Measurements from ENCODE around the gene CLDN22. TPM values are rescaled to one million over a fixed set of nuclear protein-coding genes. Genes with fewer than 3 reads are reported as not detected.
A peak's percentile ranks its signal among the peaks of the same experiment; 100 is the strongest.

Gene CLDN22
- total and polyA plus RNA-seq, 2 donors (not counting 1 experiment from before 2014, with no cell fraction given), result under 0.01 TPM; not detected in 1

- Histone ChIP-seq H3K9me3 (ENCODE audit: control insufficient read depth, insufficient read depth, low read depth, low read length) (no peaks in the 10 kb centered on the region), H3K79me2 (ENCODE audit: control insufficient read depth, insufficient read depth, low read length) (no peaks in the 10 kb centered on the region), H3K9ac (ENCODE audit: insufficient read depth, low read length) (no peak overlapping the region), H3K27ac (ENCODE audit: insufficient read depth, low read length) (no peak overlapping the region), H3K36me3 (ENCODE audit: control insufficient read depth, insufficient read depth, low read length) (no peaks in the 10 kb centered on the region), H3K27me3 (ENCODE audit: control insufficient read depth, insufficient read depth, low read length) (no peaks in the 10 kb centered on the region), H3K4me3 (replicated peaks in 1 of 4; ENCODE audit: control extremely low read depth in 1 of 4, insufficient read depth in 1 of 4, low read depth in 3 of 4, low read length in 4 of 4) (no peak overlapping the region), H3K4me2 (ENCODE audit: extremely low read depth, insufficient read depth, low read length) (no peak overlapping the region), H3K4me1 (ENCODE audit: control insufficient read depth, extremely low read depth, insufficient read depth, low read length) (peaks cover 11% of the 10 kb centered on the region), H2AFZ (ENCODE audit: low read length) (no peak overlapping the region), H4K20me1 (ENCODE audit: control insufficient read depth, extremely low read depth, insufficient read depth, low read length) (no peaks in the 10 kb centered on the region)
- no peak for DNase-seq (ENCODE audit: low read depth in 2 of 2)
- TF ChIP-seq CTCF (conservative IDR thresholded peaks at IDR 0.05 in 1 of 2, IDR thresholded peaks at IDR 0.05 in 1 of 2; ENCODE audit: low read depth in 1 of 2, low read length in 2 of 2), result no peak
- no peak for TF ChIP-seq EZH2 (IDR thresholded peaks at IDR 0.05; ENCODE audit: low read length, missing control alignments)
Measured at GRCh38 chr4:183337833-183338232, 17.8 kb upstream of the CLDN22 start.

GRCh38 chr4:183337349-183337748, 17.3 kb upstream of the CLDN22 start:
- no peaks in the 10 kb centered on the region for H3K36me3 ChIP-seq (ENCODE audit: control insufficient read depth, insufficient read depth, low read length)

GRCh38 chr4:183335369-183335940, 15.4 kb upstream of the CLDN22 start:
- Histone ChIP-seq H3K79me2 (ENCODE audit: control insufficient read depth, insufficient read depth, low read length) (no peaks in the 10 kb centered on the region), H3K27ac (ENCODE audit: insufficient read depth, low read length) (peak overlapping the region; percentile 92), H3K9me3 (ENCODE audit: control insufficient read depth, insufficient read depth, low read depth, low read length) (no peaks in the 10 kb centered on the region), H3K27me3 (ENCODE audit: control insufficient read depth, insufficient read depth, low read length) (no peaks in the 10 kb centered on the region), H3K4me1 (ENCODE audit: control insufficient read depth, extremely low read depth, insufficient read depth, low read length) (peaks cover 11% of the 10 kb centered on the region), H4K20me1 (ENCODE audit: control insufficient read depth, extremely low read depth, insufficient read depth, low read length) (no peaks in the 10 kb centered on the region), H3K4me2 (ENCODE audit: extremely low read depth, insufficient read depth, low read length) (peak overlapping the region; percentile 73), H3K36me3 (ENCODE audit: control insufficient read depth, insufficient read depth, low read length) (no peaks in the 10 kb centered on the region), H2AFZ (ENCODE audit: low read length) (peak overlapping the region; percentile 81), H3K4me3 (replicated peaks in 1 of 4; ENCODE audit: control extremely low read depth in 1 of 4, insufficient read depth in 1 of 4, low read depth in 3 of 4, low read length in 4 of 4) (no peak overlapping the region), H3K9ac (ENCODE audit: insufficient read depth, low read length) (no peak overlapping the region)
- peak; percentile 83 to 96 for DNase-seq (ENCODE audit: low read depth in 2 of 2)
- TF ChIP-seq EZH2 (IDR thresholded peaks at IDR 0.05; ENCODE audit: low read length, missing control alignments), result no peak
- TF ChIP-seq CTCF (conservative IDR thresholded peaks at IDR 0.05 in 1 of 2, IDR thresholded peaks at IDR 0.05 in 1 of 2; ENCODE audit: low read depth in 1 of 2, low read length in 2 of 2), result no peak

More at GRCh38 chr4:183337349-183337748, 17.3 kb upstream of the CLDN22 start:
- H3K4me3 ChIP-seq (replicated peaks in 1 of 4; ENCODE audit: control extremely low read depth in 1 of 4, insufficient read depth in 1 of 4, low read depth in 3 of 4, low read length in 4 of 4), result no peak overlapping the region
- no peaks in the 10 kb centered on the region for H4K20me1 ChIP-seq (ENCODE audit: control insufficient read depth, extremely low read depth, insufficient read depth, low read length)
- H3K9me3 ChIP-seq (ENCODE audit: control insufficient read depth, insufficient read depth, low read depth, low read length), result no peaks in the 10 kb centered on the region
- H3K79me2 ChIP-seq (ENCODE audit: control insufficient read depth, insufficient read depth, low read length), result no peaks in the 10 kb centered on the region
- no peak overlapping the region for H3K4me2 ChIP-seq (ENCODE audit: extremely low read depth, insufficient read depth, low read length)
- H3K27ac ChIP-seq (ENCODE audit: insufficient read depth, low read length), result no peak overlapping the region
- no peak overlapping the region for H2AFZ ChIP-seq (ENCODE audit: low read length)
- TF ChIP-seq EZH2 (IDR thresholded peaks at IDR 0.05; ENCODE audit: low read length, missing control alignments) (no peak), CTCF (conservative IDR thresholded peaks at IDR 0.05 in 1 of 2, IDR thresholded peaks at IDR 0.05 in 1 of 2; ENCODE audit: low read depth in 1 of 2, low read length in 2 of 2) (no peak)
- H3K27me3 ChIP-seq (ENCODE audit: control insufficient read depth, insufficient read depth, low read length), result no peaks in the 10 kb centered on the region
- H3K4me1 ChIP-seq (ENCODE audit: control insufficient read depth, extremely low read depth, insufficient read depth, low read length), result peaks cover 11% of the 10 kb centered on the region
- no peak for DNase-seq (ENCODE audit: low read depth in 2 of 2)
- no peak overlapping the region for H3K9ac ChIP-seq (ENCODE audit: insufficient read depth, low read length)

All from fibroblast of lung (primary cell).